GM12801 (cell line): ENCODE measurements around the gene TULP1.

Experiments
- CTCF ChIP-seq: IDR thresholded peaks from one replicate; pipeline ENCODE4 v1.5.1; 2011; ENCODE audit warnings: control low read depth; ENCODE audit not compliant: insufficient read length; ENCODE audit errors: extremely low read depth

TULP1 gene

DNA sequence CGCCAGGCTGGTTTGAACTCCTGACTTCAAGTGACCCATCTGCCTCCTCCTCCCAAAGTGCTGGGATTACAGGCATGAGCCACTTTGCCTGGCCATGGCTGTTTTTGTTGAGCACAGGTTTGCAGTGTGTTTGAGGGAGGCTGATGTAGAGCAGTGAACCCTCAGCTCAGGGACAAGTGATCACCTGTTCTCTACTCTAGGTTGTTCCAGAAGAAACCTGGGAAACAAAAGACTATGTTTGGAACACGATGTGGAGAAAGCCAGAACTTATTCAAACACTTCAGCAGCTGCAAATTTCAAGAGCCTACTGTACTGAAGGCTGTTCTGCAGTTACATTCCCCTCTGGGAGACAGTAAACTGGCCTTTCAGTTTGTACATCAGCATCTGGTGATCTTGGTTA lies 4.7 kb downstream of the TULP1 start:
- no peak for TF ChIP-seq CTCF

GRCh38 chr6:35507221-35507620 lies 5.5 kb downstream of the TULP1 start:
- TF ChIP-seq CTCF = no peak

DNA sequence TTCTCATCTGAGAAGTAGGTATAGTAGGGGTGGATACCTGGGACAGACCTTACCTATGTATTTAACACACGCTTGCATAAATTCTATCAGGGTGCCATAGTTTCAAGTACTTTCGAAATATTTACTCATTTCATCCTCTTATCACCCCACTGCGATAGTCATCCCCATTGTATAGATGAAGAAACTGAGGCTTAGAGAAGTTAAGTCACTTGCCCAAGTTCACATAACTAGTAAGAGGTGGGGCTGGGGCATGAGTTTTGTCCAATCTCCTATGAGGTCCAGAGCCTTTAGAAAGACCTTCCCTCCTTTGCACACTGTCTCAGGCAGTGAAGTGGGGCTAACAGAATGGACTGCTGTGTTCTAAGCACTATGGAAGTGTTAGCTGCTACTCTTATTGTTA lies 6.2 kb downstream of the TULP1 start:
- TF ChIP-seq CTCF = no peak

GRCh38 chr6:35505999-35506412 lies 6.7 kb downstream of the TULP1 start:
- no peak for TF ChIP-seq CTCF

DNA sequence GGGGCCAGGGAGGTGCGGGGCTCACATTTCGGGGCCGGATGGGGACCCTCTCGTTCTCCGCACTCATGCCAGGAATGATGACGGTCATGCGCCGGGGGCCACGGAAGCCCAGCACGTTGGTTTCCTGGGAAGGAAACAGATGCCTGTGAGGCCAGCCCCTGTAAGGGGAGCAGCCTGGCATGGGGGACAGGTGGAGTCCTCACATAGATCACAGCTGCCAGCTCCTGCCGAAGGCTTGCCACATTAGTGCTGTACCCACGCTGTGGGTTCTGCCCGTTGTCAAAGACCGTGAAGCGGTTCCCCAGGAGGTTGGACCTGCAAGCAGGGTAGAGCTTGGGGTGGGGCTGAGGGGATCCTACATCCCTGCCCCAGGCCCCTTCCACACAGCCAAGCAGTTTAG lies 9.2 kb downstream of the TULP1 start:
- TF ChIP-seq CTCF = no peak

DNA sequence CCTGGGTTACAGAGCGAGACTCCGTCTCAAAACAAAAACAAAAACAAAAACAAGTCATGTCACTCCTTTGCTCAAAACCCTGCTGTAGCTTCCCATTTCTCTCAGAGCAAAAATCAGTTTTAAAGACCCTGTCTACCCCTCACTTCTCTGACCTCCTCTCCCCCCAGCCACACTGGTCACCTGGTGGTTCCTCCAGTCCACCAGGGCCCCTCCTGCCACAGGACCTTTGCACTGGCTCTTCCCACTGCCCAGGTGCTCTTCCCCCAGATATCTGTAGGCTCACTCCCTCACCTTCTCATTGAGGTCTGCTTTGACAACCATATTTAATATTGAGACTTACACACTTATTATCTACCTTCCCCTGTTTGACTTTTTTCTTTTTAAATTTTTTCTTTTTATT lies 10.9 kb downstream of the TULP1 start:
- TF ChIP-seq CTCF = no peak

GRCh38 chr6:35500782-35501181 lies 11.9 kb downstream of the TULP1 start:
- TF ChIP-seq CTCF = no peak

DNA sequence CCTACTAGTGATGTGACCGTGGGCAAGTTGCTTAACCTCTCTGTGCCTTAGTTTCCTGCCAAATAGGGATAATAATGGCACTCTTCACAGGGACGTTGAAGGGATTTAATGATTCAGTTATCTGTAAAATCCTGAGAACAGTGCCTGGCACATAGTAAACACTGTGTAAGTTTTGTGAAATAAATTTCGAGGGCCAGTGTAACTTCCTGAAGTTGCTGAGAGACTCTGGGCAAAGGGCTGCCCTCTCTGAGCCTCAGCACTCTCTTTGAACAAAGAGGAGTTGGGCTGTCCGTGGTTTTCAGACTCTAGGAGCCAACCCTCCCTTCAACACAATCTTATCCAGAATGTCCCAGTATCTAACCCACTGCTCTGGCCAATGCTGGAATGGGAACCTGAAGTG lies 13.3 kb downstream of the TULP1 start:
- TF ChIP-seq CTCF = no peak
